Islet of Langerhans (tissue), 1 donor: ENCODE measurements around the gene HDAC3.

Experiments used
- FAIRE-seq: peaks from one replicate; lab custom pipeline; 2011; peaks lifted over from hg19 to GRCh38; lab: Jason Lieb, UNC

HDAC3 gene

DNA sequence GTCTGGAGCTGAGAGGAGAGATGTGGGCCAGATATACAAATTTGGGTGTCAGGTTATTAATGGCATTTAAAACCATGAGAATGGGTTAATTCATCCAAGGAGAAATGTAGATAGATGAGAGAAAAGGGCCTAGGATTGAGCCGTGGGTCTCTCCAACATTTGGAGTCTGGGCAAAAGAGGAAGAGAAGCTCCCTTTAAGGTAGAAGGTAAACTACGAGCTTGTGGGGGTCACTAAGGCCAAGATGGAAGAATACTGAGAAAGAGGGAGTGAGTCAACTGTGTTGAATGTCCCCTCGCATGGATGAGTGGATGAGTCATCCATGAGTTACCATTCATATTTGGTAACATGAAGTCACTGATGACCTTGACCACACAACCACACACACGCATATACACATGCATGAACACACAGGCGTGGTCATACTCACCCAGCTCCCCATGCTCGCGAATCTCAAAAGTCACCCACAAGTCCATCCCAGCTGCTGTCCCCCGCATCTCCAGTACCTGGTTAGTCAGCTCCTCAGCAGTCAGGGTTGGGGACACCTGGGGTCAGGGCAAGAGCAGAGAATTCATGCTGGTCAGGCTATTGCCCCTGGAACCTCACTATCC, 21.4 kb upstream of the HDAC3 start:
- no peak for FAIRE-seq

DNA sequence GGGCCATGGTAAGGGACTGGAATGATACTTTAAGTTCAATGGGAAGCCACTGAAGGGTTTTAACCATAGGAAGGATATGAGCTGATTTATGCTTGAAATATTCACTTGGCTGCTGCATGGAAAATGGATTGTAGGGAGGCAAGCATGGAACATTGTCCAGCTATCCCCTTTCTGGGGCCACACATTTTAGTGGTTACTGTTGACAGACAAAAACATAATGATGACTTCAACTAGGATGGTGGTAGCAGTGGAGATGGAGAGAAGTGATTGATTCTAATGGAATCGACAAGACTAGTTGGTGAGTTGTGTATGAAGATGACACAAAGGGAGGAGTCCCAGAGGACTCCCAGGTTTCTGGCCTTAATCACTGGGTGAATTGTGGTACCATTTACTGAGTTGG, 20.8 kb upstream of the HDAC3 start:
- no peak for FAIRE-seq

DNA sequence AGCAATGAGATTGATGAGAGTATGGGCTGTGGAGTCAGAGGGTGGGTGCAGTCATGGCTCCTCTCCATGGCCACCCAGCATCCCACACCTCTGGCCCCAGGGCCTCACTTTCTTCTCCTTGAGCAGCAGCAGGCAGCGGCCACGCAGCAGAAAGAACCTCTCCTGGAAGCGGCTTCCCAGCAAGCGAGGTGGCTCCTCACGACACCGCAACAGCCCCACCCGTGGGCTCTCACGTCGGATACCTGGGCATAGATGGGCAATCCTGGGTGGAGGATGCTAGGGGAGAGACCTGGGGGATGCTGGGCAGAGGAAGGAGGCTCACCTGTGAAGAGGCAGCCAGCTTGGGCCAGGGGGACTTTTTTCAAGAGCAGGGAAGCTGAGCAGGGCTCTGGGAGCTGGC, 19.7 kb upstream of the HDAC3 start:
- FAIRE-seq: no peak

DNA sequence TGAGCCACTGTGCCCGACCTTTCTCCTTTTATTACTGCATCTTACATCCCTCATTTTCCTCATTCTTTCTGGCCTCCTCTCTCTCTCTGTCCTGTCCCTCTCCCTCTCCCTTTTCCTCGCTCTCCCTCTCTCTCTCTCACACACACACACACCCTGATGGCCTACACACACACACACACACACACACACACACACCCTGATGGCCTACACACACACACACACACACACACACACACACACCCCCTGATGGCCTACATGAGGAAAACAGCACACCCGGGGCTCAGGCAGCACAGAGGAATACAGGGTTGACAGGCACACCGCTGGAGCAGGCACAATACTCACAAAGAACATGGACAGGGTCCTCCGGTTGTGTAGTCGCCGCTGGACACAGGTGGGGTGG, 18.4 kb upstream of the HDAC3 start:
- FAIRE-seq: no peak

DNA sequence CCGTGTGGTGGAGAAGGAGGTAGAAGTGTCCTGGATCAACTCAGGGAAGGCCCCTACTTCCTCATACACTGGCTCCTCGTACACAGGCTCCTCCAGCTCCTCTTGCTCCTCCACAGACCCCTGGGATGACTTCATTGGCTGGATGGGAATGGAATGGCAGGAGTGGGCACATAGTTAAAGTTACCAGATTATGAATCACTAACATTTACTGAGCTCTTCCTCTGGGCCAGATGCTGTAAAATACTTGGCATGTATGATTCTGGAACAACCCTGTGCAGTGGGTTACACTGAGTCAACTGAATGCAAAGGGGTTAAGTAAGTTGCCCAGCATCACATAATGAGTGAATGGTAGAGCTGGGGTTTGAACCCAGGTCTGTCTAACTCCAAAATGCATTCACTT, 17.6 kb upstream of the HDAC3 start:
- FAIRE-seq: no peak

DNA sequence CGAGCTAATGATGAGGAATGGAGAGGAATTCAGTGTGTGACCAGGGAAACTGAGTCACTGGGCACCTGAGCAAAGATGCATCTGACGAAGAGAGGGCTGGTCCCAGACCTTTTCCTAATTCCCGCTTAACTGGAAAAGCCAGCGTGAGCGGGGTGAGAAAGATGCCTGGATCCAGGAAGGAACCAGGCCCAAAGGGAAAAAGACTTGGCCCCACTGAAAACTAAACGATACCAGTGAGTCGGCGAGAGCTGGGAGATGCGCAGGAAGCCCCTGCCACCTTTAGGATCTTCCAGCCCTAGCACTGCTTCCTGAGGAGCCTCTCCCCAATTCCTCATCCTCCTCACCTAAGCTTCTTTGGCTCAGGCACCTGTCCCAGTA, 15.1 kb upstream of the HDAC3 start:
- no peak for FAIRE-seq

DNA sequence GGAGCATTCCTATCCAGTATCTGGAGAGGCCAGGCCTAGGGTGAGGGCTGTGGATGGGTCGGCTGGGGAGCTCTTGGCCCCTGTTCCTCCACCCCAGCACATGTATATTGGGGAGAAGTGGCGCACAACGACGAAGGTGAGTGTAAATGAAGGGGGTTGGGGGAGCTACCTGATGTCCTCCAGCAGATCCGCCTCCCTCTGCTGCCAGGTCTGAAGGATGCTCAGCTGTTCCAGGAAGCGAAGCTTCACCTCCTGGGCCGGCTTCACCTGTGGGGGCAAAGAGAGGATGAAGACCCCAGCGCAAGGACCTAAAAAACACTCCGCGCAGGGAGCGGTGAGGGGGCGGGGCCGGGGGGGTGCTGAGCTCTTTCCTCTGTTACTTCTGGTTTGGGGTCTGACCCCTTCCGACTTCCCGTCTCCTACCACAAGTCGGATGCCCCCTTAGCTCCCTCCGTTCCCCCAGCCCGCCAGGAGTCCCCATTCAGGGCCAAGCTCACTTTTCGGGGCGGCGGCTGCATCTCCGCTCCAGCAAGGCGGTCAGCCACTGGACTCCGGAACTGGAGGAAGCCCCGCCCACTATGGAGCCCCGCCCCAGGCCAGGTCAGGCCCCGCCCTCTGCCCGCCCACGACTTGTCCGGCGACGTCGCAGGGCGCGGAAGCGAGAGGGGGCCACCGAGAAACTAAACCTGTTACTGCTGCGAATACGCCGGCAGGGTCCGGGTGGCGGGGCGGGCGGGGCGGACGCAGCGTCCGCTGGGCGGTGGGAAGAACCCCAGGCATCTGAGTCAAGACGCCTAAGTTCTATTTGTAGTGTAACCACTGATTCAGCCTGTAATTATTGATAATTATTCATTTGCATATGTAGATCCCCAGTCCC, 14.4 kb upstream of the HDAC3 start, which contains the start of gene FCHSD1:
Gene FCHSD1, minus strand, starts transcription at position 568 of the 877 bp plus-strand sequence. Its CDS starts 50 bp downstream, at position 518.
- no peak for FAIRE-seq

DNA sequence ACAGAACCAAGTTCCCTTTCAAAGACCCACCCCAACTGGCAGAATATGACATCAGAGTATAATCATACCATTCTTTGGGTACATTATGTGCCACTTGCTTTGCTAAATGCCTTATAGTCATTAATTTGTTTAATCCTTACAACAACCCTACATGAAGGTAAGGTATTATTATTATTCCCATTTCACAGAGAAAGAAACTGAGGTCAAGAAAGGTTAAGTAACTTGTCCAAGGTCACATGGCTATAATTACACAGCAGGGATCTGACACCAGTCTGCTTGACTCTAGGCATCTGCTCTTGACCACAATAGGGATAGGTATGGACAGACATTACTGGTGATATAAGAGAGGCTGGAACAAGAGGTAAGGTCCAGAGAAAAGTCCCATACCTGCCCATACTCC, 13.3 kb upstream of the HDAC3 start:
- no peak for FAIRE-seq

DNA sequence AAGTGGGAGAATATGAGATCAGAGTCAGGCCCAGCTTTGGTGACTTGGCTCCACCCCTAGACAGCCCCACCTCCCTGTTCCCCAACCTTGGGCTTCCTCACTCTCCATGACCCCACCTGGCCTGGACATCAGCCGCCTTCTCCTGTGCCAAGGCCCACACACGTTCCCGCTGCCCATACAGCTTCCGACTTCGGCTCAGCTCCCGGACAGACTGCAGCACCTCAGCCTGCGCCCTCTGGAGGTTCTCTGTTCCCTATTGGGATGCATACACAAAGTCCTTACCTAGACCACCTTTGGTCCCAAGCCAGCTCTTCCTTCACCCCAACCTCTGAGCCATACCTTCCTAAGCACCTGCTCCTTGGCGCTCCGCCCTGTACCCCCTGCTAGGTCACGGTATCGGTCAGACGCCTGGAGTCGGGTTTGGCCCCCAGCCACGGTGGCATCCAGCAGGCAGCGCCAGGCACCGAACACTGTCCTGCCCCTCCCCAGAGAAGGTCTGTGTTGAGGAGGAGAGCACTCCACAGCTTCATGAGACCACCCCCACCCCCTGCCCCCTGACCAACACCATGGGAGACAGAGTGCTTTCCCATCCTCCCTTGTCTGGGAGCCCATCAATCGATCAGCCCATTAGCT, 12.5 kb upstream of the HDAC3 start:
- no peak for FAIRE-seq

DNA sequence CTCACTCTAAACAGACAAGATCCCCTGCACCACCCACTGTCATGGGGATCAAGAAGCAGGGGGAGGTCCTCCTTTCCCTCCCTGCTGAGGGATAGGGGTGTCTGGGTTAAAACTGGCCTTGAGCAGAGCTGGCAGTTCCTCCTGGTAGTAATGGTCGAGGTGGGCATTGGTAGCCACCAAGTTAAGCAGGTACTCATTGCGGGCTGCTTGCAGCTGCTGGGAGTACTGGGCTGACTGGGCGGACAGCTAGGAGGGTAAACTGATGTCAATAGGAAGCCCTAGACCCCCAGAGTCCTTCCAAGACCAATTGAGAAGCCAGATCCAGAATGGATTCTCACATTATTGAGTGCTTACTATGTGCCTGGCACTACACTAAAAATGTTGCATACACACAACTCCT, 11.2 kb upstream of the HDAC3 start:
- no peak for FAIRE-seq

DNA sequence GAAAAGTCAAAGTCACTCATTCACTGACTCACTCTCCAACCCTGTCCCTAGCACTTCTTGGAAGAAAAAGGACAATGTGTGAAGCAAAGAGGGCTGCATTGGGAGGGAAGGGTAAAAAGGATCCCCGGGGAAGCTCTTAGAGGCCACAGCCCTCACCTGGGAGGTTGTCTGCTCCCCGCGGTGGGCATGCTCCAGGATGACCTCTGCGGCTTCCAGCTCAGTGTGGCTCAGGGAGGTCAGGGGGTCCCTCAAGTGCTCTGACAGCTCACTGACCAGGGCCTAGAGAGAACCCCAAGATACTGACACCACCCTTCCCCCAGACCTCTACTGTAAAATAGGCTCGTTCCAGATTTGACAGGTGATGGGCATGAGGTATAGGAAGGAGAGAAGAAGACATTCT, 10.6 kb upstream of the HDAC3 start:
- no peak for FAIRE-seq

DNA sequence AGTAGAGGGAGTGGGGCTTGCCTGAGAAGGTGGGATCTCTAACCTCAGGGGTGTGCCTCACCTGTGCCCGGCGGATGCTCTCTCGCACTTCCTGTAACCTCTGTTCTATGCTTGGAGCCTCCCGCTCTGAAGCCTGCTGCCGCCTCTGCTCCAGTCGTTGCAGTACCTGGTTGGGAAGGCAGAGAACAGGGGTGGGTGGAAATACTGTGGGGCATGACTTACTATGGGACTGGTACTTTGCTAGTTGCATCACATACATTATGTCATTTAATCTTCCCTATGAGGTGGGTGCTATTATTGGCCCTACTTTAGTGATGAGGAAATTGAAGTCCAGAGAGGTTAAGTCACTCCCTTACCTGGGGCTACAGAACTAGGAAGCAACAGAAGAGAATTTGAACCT, 9.4 kb upstream of the HDAC3 start:
- no peak for FAIRE-seq

DNA sequence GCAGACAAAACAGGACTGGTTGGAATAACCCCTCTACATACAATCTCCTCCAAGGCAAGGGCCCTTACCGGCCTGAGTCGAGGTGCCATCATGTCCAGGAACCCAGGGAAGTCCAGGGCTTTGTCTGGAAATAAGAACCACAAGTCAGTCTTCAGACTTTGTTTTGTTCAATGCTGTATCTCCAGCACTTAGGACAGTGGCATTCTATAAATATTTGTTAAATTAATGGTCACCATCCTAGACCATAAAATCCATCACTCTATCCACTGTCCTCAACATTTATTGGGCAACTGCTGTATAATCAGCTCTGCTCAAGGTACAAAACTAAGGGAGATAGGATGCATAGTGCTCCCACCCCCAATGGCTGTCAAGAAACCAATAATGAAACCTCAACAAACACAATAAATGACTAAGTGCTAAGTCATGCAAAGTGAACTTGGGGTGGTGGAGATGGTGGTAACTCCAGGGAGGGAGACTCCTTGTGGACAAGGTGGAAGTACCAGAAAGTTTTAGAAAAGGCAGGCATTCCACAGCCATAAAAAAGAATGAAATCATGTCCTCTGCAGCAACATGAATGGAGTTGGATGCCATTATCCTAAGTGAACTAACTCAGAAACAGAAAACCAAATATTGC, 5.1 kb upstream of the HDAC3 start:
- no peak for FAIRE-seq

DNA sequence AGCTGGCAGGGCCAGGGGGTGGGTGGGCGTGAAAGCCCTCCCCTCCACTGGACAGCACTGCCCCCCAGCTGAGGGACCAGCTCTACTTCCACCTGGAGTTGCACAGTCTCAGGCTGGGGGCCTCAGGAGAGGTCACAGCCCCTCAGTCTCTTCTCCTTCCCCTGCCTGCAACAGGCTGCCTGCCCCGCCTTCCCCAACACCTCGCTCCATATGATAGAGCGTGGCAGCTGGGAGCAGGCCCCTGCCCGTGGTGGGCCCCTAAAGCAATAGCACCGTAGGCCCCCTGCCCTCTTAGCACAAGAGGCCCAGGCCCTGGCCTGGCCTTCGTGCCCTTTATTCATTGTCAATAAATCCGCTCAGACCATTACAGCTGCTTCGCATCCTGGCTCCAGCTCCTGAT, 4.0 kb upstream of the HDAC3 start:
- no peak for FAIRE-seq

DNA sequence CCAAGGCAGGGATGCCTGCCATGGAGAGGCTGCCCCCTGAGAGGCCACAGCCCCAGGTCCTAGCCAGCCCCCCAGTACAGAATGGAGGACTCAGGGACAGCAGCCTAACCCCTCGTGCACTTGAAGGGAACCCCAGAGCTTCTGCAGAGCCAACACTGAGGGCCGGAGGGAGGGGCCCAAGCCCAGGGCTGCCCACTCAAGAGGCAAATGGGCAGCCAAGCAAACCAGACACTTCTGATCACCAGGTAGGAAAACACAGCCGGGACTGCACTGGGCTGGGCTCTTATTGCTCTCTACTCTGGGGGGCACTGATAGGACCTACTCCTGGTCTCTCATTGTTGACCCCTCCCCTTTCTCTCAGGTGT, 3.4 kb upstream of the HDAC3 start:
- no peak for FAIRE-seq

DNA sequence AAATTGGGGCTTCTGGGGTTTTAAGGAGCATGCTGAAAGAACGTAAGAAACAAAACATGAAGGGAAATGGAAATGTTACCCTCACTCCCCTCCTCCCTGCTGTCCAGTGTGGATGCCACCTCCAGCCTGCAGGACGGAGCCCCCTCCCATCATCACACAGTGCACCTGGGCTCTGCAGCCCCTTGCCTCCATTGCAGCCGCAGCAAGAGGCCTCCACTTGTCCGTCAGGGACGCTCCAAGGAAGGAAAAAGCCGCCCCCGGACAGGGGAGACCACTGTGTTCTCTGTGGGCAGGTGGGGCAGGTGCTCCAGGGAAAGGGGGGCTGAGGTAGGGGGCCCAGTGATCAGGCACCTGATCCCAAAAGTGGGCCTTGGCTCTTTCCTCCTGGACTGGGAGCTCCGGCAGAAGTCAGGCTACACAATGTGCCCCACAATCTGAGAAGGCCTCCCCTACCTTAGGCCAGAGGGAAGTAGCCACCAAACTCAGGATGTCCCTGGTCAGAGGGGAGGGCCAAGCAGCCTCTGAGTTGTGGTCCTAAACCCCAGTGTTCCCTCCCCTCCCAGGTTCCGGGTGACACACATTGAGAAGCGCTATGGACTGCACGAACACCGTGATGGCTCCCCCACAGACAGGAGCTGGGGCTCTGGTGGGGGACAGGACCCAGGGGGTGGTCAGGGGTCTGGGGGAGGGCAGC, 2.9 kb upstream of the HDAC3 start:
- FAIRE-seq: no peak

DNA sequence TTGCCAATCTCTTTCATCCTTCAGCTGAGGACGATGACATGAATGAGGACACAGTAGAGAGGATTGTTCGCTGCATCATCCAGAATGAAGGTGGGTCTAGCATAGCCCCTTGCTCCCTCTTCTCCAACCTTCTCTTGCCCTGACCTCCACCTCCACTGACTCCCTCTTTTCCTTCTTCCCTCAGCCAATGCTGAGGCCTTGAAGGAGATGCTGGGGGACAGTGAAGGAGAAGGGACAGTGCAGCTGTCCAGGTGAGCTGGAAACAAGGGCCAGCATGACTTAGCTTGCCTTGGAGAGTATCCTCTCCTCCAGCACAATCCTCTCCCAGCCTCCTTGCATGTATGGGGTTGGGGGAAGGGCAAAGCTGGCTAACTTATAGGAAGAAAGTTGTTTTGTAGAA, 2.1 kb upstream of the HDAC3 start:
- no peak for FAIRE-seq

DNA sequence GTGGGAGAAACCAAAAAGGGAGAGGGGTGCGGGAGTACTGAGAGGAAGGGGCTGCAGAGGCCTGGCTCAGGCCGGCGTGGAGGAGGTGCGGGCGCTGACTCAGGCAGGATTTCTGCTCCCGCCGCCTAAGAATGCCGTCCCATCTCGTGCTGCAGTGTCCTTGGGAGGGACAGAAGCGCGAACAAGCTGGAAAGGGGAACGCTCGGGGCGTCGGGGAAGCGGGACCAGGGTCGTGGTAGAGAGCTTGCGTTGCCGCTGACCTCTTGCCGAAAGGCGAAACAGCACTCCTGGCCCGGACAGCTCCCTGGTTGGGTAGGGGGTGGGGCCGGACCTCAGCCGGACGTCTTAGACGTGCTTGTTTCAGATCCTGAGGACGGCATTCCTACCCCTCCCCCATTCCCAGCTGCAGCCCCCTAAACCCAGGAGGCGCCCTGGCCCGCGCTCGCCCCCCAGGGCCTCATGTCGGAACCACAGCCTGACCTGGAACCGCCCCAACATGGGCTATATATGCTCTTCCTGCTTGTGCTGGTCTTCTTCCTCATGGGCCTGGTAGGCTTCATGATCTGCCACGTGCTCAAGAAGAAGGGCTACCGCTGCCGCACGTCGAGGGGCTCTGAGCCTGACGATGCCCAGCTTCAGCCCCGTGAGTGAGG, 1.2 kb upstream of the HDAC3 start:
- no peak for FAIRE-seq

DNA sequence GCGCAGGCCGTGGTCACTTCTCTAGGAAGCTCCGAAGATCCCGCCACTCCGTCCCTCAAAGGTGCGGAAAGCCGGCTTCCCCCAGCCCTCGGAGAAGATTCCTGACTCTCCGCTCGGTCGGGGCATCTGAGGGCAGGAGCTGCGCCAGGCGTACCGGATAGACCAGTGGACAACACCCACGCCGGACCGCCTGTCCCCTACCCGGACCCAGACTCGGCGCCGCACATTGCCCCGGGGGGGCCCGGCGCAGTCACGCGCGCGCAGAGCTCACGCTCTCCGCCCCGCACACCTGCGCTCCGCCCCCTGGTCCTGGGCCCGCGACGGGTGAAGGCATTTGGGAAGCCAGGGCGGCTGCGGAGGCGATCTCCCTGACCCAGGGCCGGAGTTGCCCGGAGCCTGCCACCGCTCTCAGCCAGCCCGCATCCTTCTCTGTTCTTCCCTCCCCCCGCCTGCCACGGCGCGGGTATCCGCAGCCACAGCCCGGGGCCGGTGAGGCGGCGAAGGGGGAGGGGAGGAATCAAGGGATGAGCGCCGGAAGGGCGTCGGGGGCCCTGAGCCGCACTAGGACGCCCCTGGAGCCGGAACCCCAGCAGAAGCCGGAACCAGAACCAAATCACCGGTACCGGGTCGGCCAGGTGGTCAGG, 596 bp upstream of the HDAC3 start:
- no peak for FAIRE-seq

DNA sequence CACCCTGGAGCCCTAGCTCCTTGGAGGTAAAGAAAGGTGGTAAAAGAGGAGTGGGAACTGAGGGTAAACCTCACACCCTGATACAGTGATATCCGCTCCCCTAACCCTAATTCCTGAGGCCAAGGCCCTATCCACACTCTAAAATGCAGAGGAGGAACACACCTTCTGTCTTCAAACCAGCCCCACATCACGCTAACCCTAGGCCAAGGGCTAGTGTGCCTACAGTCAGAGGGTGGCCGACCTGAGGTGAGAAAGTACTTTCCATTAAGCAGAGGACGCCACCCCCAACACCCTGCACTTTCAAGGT, 590 bp downstream of the HDAC3 start:
- FAIRE-seq: no peak

DNA sequence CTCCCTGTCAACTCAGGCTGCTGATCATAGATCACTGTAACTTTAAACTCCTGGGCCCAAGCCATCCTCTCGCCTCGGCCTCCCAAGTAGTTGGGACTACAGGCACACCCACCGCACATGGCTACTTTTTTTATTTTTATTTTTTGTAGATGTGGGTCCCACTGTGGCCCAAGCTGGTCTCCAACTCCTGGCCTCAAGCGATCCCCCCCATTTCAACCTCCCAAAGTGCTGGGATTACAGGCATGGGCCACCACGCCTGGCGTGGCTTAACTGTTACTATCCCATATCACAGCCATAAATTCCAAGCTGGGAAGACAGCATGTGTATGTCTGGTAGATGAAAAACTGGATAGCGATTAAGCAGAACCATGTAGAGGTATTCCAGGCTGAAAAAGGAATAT, 1.0 kb downstream of the HDAC3 start:
- FAIRE-seq: no peak

DNA sequence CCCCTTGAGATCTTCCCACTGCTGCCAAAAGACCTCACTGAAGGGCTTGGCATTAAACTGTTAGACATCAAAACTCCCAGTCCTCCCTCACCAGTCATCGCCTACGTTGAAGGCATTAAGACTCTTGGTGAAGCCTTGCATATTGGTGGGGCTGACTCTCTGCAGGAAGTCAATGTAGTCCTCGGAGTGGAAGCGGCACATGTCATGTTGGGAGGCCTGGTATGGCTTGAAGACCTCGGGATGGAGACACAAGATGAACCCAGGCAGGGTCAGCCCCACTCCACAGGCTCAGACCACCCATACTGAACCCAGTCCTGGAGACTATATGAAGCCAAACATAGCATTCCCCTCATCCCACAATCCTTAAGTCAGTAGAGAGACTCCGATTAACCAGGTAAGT, 1.9 kb downstream of the HDAC3 start:
- FAIRE-seq: no peak
